ENCODE measurements around the gene INPPL1.
"Not testable (repeated sequence)": the region's sequence is repeated elsewhere in the genome, so short reads cannot be mapped to it uniquely, and the experiment has no call there.

Gene INPPL1

DNA sequence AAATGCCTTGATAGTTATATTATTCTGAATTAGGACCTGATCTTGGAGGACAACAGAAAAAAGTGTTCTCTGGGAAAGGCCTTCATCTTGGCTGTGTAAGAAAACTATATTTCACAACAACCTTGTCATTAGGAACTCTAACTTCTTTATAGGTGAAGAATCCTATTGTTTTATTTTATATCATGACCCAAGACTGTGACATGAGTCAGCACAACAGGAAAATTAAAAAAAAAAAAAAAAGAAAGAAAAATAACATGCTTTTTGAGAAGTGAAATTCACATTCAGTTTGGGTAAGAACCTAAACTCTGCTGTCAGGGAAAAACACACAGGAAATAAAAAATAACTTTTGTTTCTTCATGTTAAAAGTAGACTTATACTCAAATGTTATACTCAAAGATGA lies 19.7 kb upstream of the INPPL1 start:
- H3K27ac ChIP-seq = no peak overlapping the region
- TF ChIP-seq CTCF (conservative IDR thresholded peaks at IDR 0.05) = no peak

- not testable (repeated sequence) for H3K27ac ChIP-seq
Measured at GRCh38 chr11:72206794-72207193, 17.8 kb upstream of the INPPL1 start.

DNA sequence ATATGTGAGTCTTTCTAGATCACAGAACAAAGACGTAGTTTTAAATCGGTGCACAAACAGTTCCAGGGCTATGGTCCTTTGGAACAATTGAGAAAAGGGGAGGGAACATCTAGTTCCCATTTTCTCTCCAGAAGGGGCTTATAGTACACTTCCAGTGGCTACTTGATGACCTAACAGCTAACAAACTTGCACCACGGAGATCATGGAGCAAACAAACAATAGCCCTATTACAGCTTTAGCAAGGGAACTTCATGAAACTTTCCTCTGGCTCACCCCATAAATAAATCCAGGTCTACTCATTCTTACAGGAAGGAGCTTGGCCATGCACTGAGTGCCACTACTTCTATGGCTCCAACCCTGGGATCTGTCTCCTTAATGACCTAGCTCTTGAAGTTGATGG lies 16.3 kb upstream of the INPPL1 start:
- H3K27ac ChIP-seq = no peak overlapping the region
- no peak for TF ChIP-seq CTCF (conservative IDR thresholded peaks at IDR 0.05)

- H3K27ac ChIP-seq = no peak overlapping the region
- no peak for TF ChIP-seq CTCF (conservative IDR thresholded peaks at IDR 0.05)
Measured at GRCh38 chr11:72209101-72209500, 15.5 kb upstream of the INPPL1 start.

DNA sequence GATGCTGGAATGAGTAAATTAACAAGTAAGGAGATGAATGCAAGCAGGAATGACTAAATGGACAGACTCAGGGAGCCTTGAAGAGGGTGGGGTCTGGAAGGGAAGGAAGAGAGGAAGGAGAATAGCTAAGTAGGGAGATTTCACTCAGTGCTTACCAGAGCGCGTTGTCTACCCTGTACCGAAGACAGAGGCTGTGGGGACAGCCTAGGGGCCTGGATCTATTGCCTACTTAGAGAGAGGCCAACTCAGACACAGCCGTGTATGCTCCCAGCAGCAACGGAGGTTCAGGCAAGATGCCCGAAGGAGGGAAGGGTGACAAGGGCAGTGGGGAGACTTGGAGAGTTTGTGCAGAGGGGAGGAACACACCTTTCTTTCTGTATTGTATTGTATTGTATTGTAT lies 7.9 kb upstream of the INPPL1 start, which contains the start of gene FOLR2:
FOLR2 (plus strand) TSS at position 157 of the 400 bp plus-strand sequence. CDS start 1,791 bp downstream, outside the sequence.
- TF ChIP-seq CTCF (conservative IDR thresholded peaks at IDR 0.05) = no peak
- no peak within 1 kb of the TSS for H3K27ac ChIP-seq

DNA sequence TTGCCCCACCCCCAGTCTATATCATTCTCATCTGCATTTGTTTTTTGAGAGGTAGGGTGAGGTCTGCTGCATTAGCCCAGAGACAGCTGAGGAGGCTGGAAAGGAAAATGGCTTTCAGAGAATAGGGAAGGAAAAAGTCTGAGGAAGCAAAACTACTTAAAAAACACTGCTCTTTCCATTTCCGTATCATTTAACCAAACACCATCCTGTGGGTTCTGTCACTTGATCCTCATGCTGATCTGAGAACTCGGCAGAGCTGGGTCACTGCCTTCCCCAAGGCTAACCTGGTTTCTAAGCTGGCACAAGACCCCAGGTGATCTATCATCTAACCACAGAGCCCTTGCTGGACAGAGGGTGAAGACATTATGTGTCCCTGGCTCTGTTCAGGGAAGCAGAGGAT lies 6.7 kb upstream of the INPPL1 start:
- no peak overlapping the region for H3K27ac ChIP-seq
- no peak for TF ChIP-seq CTCF (conservative IDR thresholded peaks at IDR 0.05)

DNA sequence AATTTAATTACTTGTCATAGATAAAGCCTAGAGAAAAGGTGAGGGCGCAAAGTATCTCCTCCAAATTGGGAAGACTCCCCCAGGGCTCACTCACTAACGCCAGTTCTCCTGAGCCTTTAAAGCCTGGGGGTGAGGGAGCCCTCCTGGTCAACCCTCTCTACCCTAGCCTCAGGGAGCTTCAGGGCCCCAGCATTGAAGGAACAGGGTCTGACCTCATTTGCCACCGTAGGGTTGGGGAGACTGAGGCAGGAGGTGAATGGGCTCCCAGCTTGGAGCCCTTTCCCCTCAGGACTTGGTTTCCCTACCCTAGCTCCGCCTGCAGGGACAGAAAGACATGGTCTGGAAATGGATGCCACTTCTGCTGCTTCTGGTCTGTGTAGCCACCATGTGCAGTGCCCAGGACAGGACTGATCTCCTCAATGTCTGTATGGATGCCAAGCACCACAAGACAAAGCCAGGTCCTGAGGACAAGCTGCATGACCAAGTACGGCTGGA lies 6.3 kb upstream of the INPPL1 start:
- TF ChIP-seq CTCF (conservative IDR thresholded peaks at IDR 0.05) = no peak
- H3K27ac ChIP-seq = no peak overlapping the region

DNA sequence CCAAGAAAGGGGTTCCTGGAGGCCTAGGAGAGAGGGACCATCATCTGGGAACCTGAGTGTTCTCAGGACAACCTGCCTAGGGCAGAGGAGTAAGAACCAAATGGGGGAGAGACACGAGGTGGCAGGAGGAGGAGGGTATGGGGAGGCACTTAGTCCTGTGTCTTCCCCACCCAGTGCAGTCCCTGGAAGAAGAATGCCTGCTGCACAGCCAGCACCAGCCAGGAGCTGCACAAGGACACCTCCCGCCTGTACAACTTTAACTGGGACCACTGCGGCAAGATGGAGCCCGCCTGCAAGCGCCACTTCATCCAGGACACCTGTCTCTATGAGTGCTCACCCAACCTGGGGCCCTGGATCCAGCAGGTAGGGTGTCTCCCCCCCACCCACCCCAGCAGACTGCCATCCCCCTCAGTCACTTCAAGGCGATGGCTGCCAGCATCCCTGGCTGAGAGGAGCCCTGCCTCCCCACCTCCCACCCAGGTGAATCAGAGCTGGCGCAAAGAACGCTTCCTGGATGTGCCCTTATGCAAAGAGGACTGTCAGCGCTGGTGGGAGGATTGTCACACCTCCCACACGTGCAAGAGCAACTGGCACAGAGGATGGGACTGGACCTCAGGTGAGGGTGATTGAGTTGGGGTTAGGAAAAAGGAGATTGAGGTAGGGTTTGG lies 3.7 kb upstream of the INPPL1 start:
- TF ChIP-seq CTCF (conservative IDR thresholded peaks at IDR 0.05) = no peak
- H3K27ac ChIP-seq = no peak overlapping the region

Data from VCaP (cell line).